Left lung (tissue), 10 donors: Measurements from ENCODE around the gene CCDC50. TPM values are rescaled to one million over a fixed set of nuclear protein-coding genes. Genes with fewer than 3 reads are reported as not detected.

Experiments used
- ATAC-seq: fragments of 200-7000 bp; cut with Tn5 transposase; one replicate; pipeline ENCODE4 v1.9.1; 2020; ENCODE audit warnings: moderate library complexity
- DNase-seq, 4 donors: peaks; one replicate each; pipeline ENCODE4 v3.0.0-alpha.2; 2013 to 2020
- H3K27ac ChIP-seq, 2 donors: fragments of 200-600 bp; sonication (generic) in 1 of 2; one replicate each; pipeline versions ENCODE4 v1.5.0 to v1.8.0; 2020 to 2021
- H3K27me3 ChIP-seq, 2 donors: fragments of 200-600 bp; sonication (generic) in 1 of 2; one replicate each; pipeline versions ENCODE4 v1.5.0 to v1.8.0; 2020 to 2021
- H3K36me3 ChIP-seq, 2 donors: fragments of 200-600 bp; sonication (generic) in 1 of 2; one replicate each; pipeline versions ENCODE4 v1.5.0 to v1.8.0; 2020 to 2021
- H3K4me1 ChIP-seq, 2 donors: fragments of 200-600 bp; one replicate each; pipeline ENCODE4 v1.8.0; 2021
- H3K4me3 ChIP-seq, 2 donors: fragments of 200-600 bp; sonication (generic) in 1 of 2; one replicate each; pipeline versions ENCODE4 v1.5.0 to v1.8.0; 2020 to 2021; ENCODE audit warnings: mild to moderate bottlenecking in 1 of 2
- H3K9me3 ChIP-seq, 2 donors: fragments of 200-600 bp; sonication (generic) in 1 of 2; one replicate each; pipeline versions ENCODE4 v1.5.0 to v1.8.0; 2020 to 2021
- intact Hi-C, 2 donors: fragments of 100-400 bp; cut with DNase I; formaldehyde crosslinking; loops; one replicate each; pipeline versions ENCODE4 v1.11.2 to v1.14.2; 2022
- polyA plus RNA-seq, 6 donors: library from polyadenylated mRNA; unstranded; fragments of 120-200 nt; gene quantifications; one replicate each; pipeline ENCODE4 v1.2.1, GENCODE V29; 2013; ENCODE audit not compliant: insufficient read length in 6 of 6
- total RNA-seq, 2 donors: library from RNA; stranded (reverse); fragmentation: NEBNext Ultra II Directional; extraction: Animal tissue kit (Norgen Biotek cat#: 25700); gene quantifications; one replicate each; pipeline ENCODE4 v1.2.1, GENCODE V29; 2021
- TF ChIP-seq, protein P1 (sequence below), 2 donors: fragments of 200-600 bp; sonication (generic) in 1 of 2; IDR thresholded peaks; one replicate each; pipeline versions ENCODE4 v1.5.0 to v1.8.0; 2021; ENCODE audit warnings: antibody characterized with exemption in 2 of 2
- donor health status: DM: no; HTN: yes; CAD: no.
- donor health status: DM: no; HTN: no; CAD: no.

Gene CCDC50
- total and polyA plus RNA-seq, 8 donors, result 49.7 to 85.1 (median 68.2) TPM

DNA sequence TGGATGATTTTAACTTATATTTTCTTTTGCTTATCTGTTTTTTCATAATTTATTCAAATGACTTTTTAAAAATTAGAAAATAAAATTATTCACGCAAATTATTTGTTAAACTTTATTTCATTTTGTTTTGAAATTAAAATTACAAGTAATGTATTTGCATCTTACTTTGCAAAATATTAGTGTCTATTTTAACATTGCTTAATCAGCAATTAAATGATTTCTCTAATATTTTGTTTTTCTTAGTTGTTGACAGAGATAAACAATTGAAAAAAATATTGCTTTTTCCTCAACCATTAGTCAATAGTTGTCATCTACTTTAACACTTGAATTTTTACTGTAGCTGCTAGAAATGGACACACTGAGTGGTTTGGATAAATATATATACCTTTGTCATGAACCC is 99.0 kb downstream of the CCDC50 start:
- intact Hi-C loops, result no loop called here
- no peak for ATAC-seq
- peaks cover 0 to 3% of the 10 kb centered on the region in 2 donors for H3K9me3 ChIP-seq
- no peaks in the 10 kb centered on the region for H3K27me3 ChIP-seq
- no peak overlapping the region for H3K4me3 ChIP-seq
- H3K27ac ChIP-seq, result no peak overlapping the region
- H3K4me1 ChIP-seq, result no peaks in the 10 kb centered on the region
- TF ChIP-seq, protein P1, sequence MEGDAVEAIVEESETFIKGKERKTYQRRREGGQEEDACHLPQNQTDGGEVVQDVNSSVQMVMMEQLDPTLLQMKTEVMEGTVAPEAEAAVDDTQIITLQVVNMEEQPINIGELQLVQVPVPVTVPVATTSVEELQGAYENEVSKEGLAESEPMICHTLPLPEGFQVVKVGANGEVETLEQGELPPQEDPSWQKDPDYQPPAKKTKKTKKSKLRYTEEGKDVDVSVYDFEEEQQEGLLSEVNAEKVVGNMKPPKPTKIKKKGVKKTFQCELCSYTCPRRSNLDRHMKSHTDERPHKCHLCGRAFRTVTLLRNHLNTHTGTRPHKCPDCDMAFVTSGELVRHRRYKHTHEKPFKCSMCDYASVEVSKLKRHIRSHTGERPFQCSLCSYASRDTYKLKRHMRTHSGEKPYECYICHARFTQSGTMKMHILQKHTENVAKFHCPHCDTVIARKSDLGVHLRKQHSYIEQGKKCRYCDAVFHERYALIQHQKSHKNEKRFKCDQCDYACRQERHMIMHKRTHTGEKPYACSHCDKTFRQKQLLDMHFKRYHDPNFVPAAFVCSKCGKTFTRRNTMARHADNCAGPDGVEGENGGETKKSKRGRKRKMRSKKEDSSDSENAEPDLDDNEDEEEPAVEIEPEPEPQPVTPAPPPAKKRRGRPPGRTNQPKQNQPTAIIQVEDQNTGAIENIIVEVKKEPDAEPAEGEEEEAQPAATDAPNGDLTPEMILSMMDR (IDR thresholded peaks at IDR 0.05), result no peak
- no peaks in the 10 kb centered on the region for H3K36me3 ChIP-seq
- no peak for DNase-seq

DNA sequence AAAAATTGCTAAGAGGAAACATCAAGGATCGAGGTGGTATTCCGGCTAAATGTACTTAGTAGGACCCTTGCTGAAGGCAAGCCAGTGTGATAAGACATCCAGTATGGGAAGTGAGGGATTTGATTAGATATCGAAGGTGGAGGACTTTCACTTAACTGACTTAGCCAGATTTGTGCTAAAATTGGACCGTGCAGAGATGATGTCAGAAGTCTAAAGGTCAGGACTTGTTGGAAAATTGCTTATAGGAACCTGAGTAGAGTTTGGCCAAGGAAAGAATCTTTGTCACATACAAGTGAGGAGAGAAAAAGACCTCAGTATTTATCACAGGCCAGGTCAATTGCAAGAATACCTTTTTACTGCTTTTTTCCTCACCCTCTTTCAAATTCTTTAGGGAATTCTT is 100.9 kb downstream of the CCDC50 start:
- H3K4me3 ChIP-seq, result no peak overlapping the region
- H3K4me1 ChIP-seq, result no peaks in the 10 kb centered on the region
- ATAC-seq, result no peak
- no peaks in the 10 kb centered on the region for H3K36me3 ChIP-seq
- DNase-seq, result no peak
- intact Hi-C loops, result no loop called here
- H3K9me3 ChIP-seq, result peaks cover 0 to 3% of the 10 kb centered on the region in 2 donors
- no peak overlapping the region for H3K27ac ChIP-seq
- H3K27me3 ChIP-seq, result no peaks in the 10 kb centered on the region
- TF ChIP-seq, protein P1 (IDR thresholded peaks at IDR 0.05), result no peak

DNA sequence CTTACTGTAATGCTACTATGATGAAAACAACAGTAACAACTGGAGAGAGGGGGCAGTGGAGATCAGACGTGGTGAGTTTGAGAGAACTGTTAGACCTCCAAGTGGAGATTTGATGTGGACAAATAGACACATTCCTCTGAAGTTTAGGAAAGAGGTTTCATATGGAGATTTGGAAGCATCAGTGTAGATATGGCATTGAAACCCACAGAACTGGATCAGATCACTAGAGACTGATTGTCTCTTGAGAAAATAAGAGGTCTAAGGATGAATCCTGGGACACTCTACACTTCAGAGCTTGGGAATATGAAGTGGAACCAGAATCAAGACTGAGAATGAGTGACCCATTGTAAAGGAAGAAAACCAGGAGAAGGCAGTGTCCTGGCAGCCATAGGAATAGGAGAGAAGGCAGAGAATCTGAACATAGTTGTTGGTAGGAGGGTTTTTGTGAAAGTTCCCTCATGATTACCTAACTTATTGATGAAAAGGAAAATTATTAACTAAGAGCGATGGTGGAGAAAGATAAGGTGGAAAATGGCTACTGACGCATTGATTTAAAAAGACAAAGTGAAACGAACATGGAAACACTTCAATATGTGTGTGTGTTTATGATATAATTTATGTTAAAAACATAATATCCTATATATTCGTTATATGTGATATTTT is 102.1 kb downstream of the CCDC50 start:
- TF ChIP-seq, protein P1 (IDR thresholded peaks at IDR 0.05), result no peak
- Histone ChIP-seq H3K36me3 (no peaks in the 10 kb centered on the region), H3K9me3 (peaks cover 0 to 3% of the 10 kb centered on the region in 2 donors), H3K4me3 (no peak overlapping the region), H3K27ac (no peak overlapping the region), H3K4me1 (no peaks in the 10 kb centered on the region), H3K27me3 (no peaks in the 10 kb centered on the region)
- no peak for ATAC-seq
- intact Hi-C loops, result no loop called here
- no peak for DNase-seq

DNA sequence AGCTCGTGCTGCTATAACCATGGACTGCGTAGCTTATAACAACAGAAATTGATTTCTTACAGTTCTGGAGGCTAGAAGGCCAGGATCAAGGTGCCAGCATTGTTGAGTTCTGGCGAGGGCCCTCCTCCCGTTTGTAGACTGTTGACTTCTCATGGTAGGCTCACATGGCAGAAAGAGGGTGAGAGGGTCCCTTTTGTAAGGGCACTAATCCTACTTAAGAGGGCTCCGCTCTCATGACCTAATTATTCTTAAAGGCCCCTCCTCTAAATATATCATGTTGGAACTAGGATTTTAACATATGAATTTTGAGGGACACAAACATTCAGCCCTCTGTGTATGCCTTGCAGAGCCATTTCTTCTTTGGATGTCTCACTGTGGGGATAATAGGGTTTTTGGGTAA is 103.0 kb downstream of the CCDC50 start:
- Histone ChIP-seq H3K4me1 (no peaks in the 10 kb centered on the region), H3K4me3 (no peak overlapping the region), H3K27me3 (no peaks in the 10 kb centered on the region), H3K9me3 (peaks cover 0 to 3% of the 10 kb centered on the region in 2 donors), H3K36me3 (no peaks in the 10 kb centered on the region), H3K27ac (no peak overlapping the region)
- ATAC-seq (no peak), DNase-seq (no peak)
- TF ChIP-seq, protein P1 (IDR thresholded peaks at IDR 0.05), result no peak
- intact Hi-C loops, result no loop called here

DNA sequence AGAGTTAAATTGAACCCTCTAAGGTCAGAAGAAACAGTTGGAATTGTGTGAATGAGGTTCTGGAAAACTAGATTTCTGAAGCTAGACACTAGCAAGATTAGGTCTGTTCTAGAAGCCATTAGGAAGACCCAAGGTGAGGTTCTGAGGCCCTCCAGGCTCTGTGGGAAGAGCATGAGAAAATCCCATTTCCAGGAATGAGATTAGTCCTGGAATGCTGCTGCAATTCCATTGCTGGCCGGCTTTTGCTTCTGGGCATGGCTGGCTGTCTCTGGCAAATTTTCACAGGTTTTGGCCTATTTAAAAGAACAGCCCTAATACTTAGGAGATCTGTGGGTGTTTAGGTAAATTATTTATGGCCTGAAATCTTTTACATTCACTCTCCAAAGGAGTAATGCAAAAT is 104.8 kb downstream of the CCDC50 start:
- no peak for DNase-seq
- no peak for ATAC-seq
- no peaks in the 10 kb centered on the region for H3K27me3 ChIP-seq
- H3K4me1 ChIP-seq, result no peaks in the 10 kb centered on the region
- TF ChIP-seq, protein P1 (IDR thresholded peaks at IDR 0.05), result no peak
- H3K4me3 ChIP-seq, result no peak overlapping the region
- H3K36me3 ChIP-seq, result no peaks in the 10 kb centered on the region
- H3K9me3 ChIP-seq, result peaks cover 0 to 3% of the 10 kb centered on the region in 2 donors
- H3K27ac ChIP-seq, result no peak overlapping the region
- intact Hi-C loops, result no loop called here
